Measurements from ENCODE around the gene TTC28. TPM values are rescaled to one million over a fixed set of nuclear protein-coding genes. Genes with fewer than 3 reads are reported as not detected.

The TTC28 gene
- total RNA-seq, 2 experiments from 2014 or later, result 1.2 to 3.6 TPM

GRCh38 chr22:28441720-28442263, 237.8 kb downstream of the TTC28 start:
- Mint-ChIP-seq H3K27ac (no peak overlapping the region), H3K9me3 (ENCODE audit: low read depth) (no peaks in the 10 kb centered on the region), H3K27me3 (peaks cover 55% of the 10 kb centered on the region), H3K36me3 (no peaks in the 10 kb centered on the region), H3K4me3 (peak overlapping the region; percentile 17), H3K4me1 (peaks cover 10% of the 10 kb centered on the region)
- DNase-seq, result no peak
- no peak for ATAC-seq
- CTCF ChIA-PET, result interaction anchor here (0.7 to 3.4 kb wide), 11 partner anchors 9 to 429 kb away, joined by 3 to 12 read pairs (median 3); no protein-coding TSS in a partner anchor

GRCh38 chr22:28440592-28441390, 238.8 kb downstream of the TTC28 start:
- H3K36me3 Mint-ChIP-seq, result no peaks in the 10 kb centered on the region
- H3K9me3 Mint-ChIP-seq (ENCODE audit: low read depth), result no peaks in the 10 kb centered on the region
- H3K4me3 Mint-ChIP-seq, result no peak overlapping the region
- H3K4me1 Mint-ChIP-seq, result peaks cover 10% of the 10 kb centered on the region
- no peak overlapping the region for H3K27ac Mint-ChIP-seq
- CTCF ChIA-PET, result interaction anchor here (0.7 to 3.4 kb wide), 5 partner anchors 98 to 420 kb away, joined by 3 to 12 read pairs (median 3); no protein-coding TSS in a partner anchor
- peaks cover 48% of the 10 kb centered on the region for H3K27me3 Mint-ChIP-seq
- ATAC-seq, result no peak
- no peak for DNase-seq

- CTCF ChIA-PET, result no interaction called here
- Mint-ChIP-seq H3K27ac (no peak overlapping the region), H3K4me1 (peaks cover 9% of the 10 kb centered on the region), H3K27me3 (peaks cover 38% of the 10 kb centered on the region), H3K4me3 (no peak overlapping the region), H3K36me3 (no peaks in the 10 kb centered on the region), H3K9me3 (ENCODE audit: low read depth) (no peaks in the 10 kb centered on the region)
- ATAC-seq (no peak), DNase-seq (no peak)
Observed at GRCh38 chr22:28438183-28438768, 241.4 kb downstream of the TTC28 start.

- Mint-ChIP-seq H3K27ac (no peak overlapping the region), H3K4me1 (no peaks in the 10 kb centered on the region), H3K27me3 (peaks cover 21% of the 10 kb centered on the region), H3K4me3 (no peak overlapping the region), H3K36me3 (no peaks in the 10 kb centered on the region), H3K9me3 (ENCODE audit: low read depth) (no peaks in the 10 kb centered on the region)
- CTCF ChIA-PET, result no interaction called here
- no peak for DNase-seq
- no peak for ATAC-seq
Observed at GRCh38 chr22:28435982-28436381, 243.7 kb downstream of the TTC28 start.

- Mint-ChIP-seq H3K27me3 (peaks cover 18% of the 10 kb centered on the region), H3K4me3 (no peak overlapping the region)
- DNase-seq, result no peak
Observed at GRCh38 chr22:28435140-28435768, 244.4 kb downstream of the TTC28 start.

GRCh38 chr22:28430466-28431025, 249.1 kb downstream of the TTC28 start:
- Mint-ChIP-seq H3K4me3 (no peak overlapping the region), H3K27ac (no peak overlapping the region), H3K4me1 (no peaks in the 10 kb centered on the region), H3K9me3 (ENCODE audit: low read depth) (no peaks in the 10 kb centered on the region), H3K27me3 (peaks cover 24% of the 10 kb centered on the region), H3K36me3 (no peaks in the 10 kb centered on the region)
- no peak for DNase-seq
- no peak for ATAC-seq
- CTCF ChIA-PET, result interaction anchor here (1.6 kb wide), 1 partner anchor 12 kb away, joined by 5 read pairs; no protein-coding TSS in a partner anchor

More at GRCh38 chr22:28435140-28435768, 244.4 kb downstream of the TTC28 start:
- CTCF ChIA-PET, result no interaction called here
- no peaks in the 10 kb centered on the region for H3K36me3 Mint-ChIP-seq
- H3K4me1 Mint-ChIP-seq, result no peaks in the 10 kb centered on the region
- no peaks in the 10 kb centered on the region for H3K9me3 Mint-ChIP-seq (ENCODE audit: low read depth)
- H3K27ac Mint-ChIP-seq, result no peak overlapping the region
- no peak for ATAC-seq

GRCh38 chr22:28429711-28430110, 249.9 kb downstream of the TTC28 start:
- Mint-ChIP-seq H3K9me3 (ENCODE audit: low read depth) (no peaks in the 10 kb centered on the region), H3K27ac (no peak overlapping the region), H3K36me3 (no peaks in the 10 kb centered on the region), H3K4me1 (no peaks in the 10 kb centered on the region), H3K27me3 (peaks cover 25% of the 10 kb centered on the region), H3K4me3 (no peak overlapping the region)
- DNase-seq (no peak), ATAC-seq (no peak)
- CTCF ChIA-PET, result interaction anchor here (1.6 kb wide), 1 partner anchor 12 kb away, joined by 5 read pairs; no protein-coding TSS in a partner anchor

GRCh38 chr22:28428271-28428670, 251.4 kb downstream of the TTC28 start:
- CTCF ChIA-PET, result no interaction called here
- H3K27me3 Mint-ChIP-seq, result peaks cover 17% of the 10 kb centered on the region
- no peaks in the 10 kb centered on the region for H3K9me3 Mint-ChIP-seq (ENCODE audit: low read depth)
- no peak for DNase-seq
- no peak overlapping the region for H3K4me3 Mint-ChIP-seq
- H3K36me3 Mint-ChIP-seq, result no peaks in the 10 kb centered on the region
- no peak overlapping the region for H3K27ac Mint-ChIP-seq
- H3K4me1 Mint-ChIP-seq, result no peaks in the 10 kb centered on the region
- ATAC-seq, result no peak

GRCh38 chr22:28426346-28427132, 253.1 kb downstream of the TTC28 start:
- Mint-ChIP-seq H3K4me3 (no peak overlapping the region), H3K36me3 (no peaks in the 10 kb centered on the region), H3K4me1 (no peaks in the 10 kb centered on the region), H3K27me3 (peaks cover 15% of the 10 kb centered on the region), H3K27ac (no peak overlapping the region), H3K9me3 (ENCODE audit: low read depth) (no peaks in the 10 kb centered on the region)
- CTCF ChIA-PET, result no interaction called here
- ATAC-seq (no peak), DNase-seq (no peak)

- ATAC-seq (no peak), DNase-seq (no peak)
- H3K27me3 Mint-ChIP-seq, result peaks cover 15% of the 10 kb centered on the region
- H3K27ac Mint-ChIP-seq, result no peak overlapping the region
- no peaks in the 10 kb centered on the region for H3K4me1 Mint-ChIP-seq
- no peak overlapping the region for H3K4me3 Mint-ChIP-seq
- H3K36me3 Mint-ChIP-seq, result no peaks in the 10 kb centered on the region
- H3K9me3 Mint-ChIP-seq (ENCODE audit: low read depth), result no peaks in the 10 kb centered on the region
- CTCF ChIA-PET, result no interaction called here
Observed at GRCh38 chr22:28425211-28425610, 254.4 kb downstream of the TTC28 start.

- H3K36me3 Mint-ChIP-seq, result no peaks in the 10 kb centered on the region
- no peak overlapping the region for H3K27ac Mint-ChIP-seq
- CTCF ChIA-PET, result no interaction called here
- ATAC-seq, result no peak
- H3K4me1 Mint-ChIP-seq, result no peaks in the 10 kb centered on the region
- H3K27me3 Mint-ChIP-seq, result peaks cover 21% of the 10 kb centered on the region
- no peak overlapping the region for H3K4me3 Mint-ChIP-seq
- H3K9me3 Mint-ChIP-seq (ENCODE audit: low read depth), result no peaks in the 10 kb centered on the region
- DNase-seq, result no peak
Observed at GRCh38 chr22:28424427-28425080, 255.1 kb downstream of the TTC28 start.

- Mint-ChIP-seq H3K4me1 (no peaks in the 10 kb centered on the region), H3K27me3 (peaks cover 27% of the 10 kb centered on the region), H3K27ac (no peak overlapping the region), H3K9me3 (ENCODE audit: low read depth) (no peaks in the 10 kb centered on the region), H3K36me3 (no peaks in the 10 kb centered on the region), H3K4me3 (no peak overlapping the region)
- CTCF ChIA-PET, result no interaction called here
- no peak for ATAC-seq
- no peak for DNase-seq
Observed at GRCh38 chr22:28419919-28420318, 259.7 kb downstream of the TTC28 start.

All from activated CD8-positive, alpha-beta memory T cell treated with anti-CD3 and anti-CD28 coated beads, Interleukin-2, amount 10 ng/mL, durations not matched to agents 7 days and 5 days (primary cell).